ENCODE measurements around the gene MRPS10.

Gene MRPS10

GRCh38 chr6:42166444-42167141, 51.1 kb downstream of the MRPS10 start:
- Histone ChIP-seq H2AFZ (ENCODE audit: low read length) (peak overlapping the region; percentile 78), H3K79me1 (ENCODE audit: low read depth, low read length) (no peaks in the 10 kb centered on the region), H2BK15ac (ENCODE audit: low read length) (peak overlapping the region; percentile 65), H2BK12ac (ENCODE audit: low read length) (peak overlapping the region; percentile 87), H2BK120ac (ENCODE audit: low read depth, low read length) (no peak overlapping the region), H3K4me1 (ENCODE audit: control insufficient read depth in 2 of 2, insufficient read depth in 1 of 2, low read depth in 1 of 2, low read length in 2 of 2) (peaks cover 6 to 14% of the 10 kb centered on the region in 2 donors), H3K27ac (replicated peaks; ENCODE audit: low read length) (no peak overlapping the region), H3K4me2 (ENCODE audit: insufficient read depth, low read length, poor library complexity, severe bottlenecking) (no peak overlapping the region), H2BK5ac (ENCODE audit: low read length) (no peak overlapping the region), H4K8ac (ENCODE audit: low read depth, low read length) (peak overlapping the region; percentile 20), H3K36me3 (replicated peaks in 1 of 2; ENCODE audit: control insufficient read depth in 2 of 2, insufficient read depth in 2 of 2, low read length in 2 of 2) (no peaks in the 10 kb centered on the region), H3K27me3 (ENCODE audit: control insufficient read depth in 3 of 3, insufficient read depth in 3 of 3, low read depth in 1 of 3, low read length in 3 of 3) (peaks cover 0 to 12% (median 0%) of the 10 kb centered on the region in 3 experiments), H2AK5ac (ENCODE audit: low read depth, low read length) (peak overlapping the region; percentile 18), H3K23ac (ENCODE audit: low read depth, low read length, poor library complexity) (no peak overlapping the region), H3K9ac (ENCODE audit: low read depth, low read length, poor library complexity) (no peak overlapping the region), H3K4me3 (ENCODE audit: low read length in 2 of 2) (no peak overlapping the region), H3K9me3 (replicated peaks in 1 of 2; ENCODE audit: control insufficient read depth in 2 of 2, insufficient read depth in 1 of 2, low read depth in 1 of 2, low read length in 2 of 2) (no peaks in the 10 kb centered on the region), H3K14ac (ENCODE audit: low read length) (no peak overlapping the region), H3K18ac (ENCODE audit: low read length) (peak overlapping the region; percentile 63), H3K4ac (ENCODE audit: low read length) (no peak overlapping the region), H4K91ac (ENCODE audit: low read depth, low read length, poor library complexity) (no peak overlapping the region)
- WGBS, 2 donors (ENCODE audit: extremely low coverage in 2 of 2, insufficient read length in 2 of 2, insufficient replicate concordance in 1 of 2), result no CpG with 5 or more reads among the region's 8 CpGs
- peak; percentile 87 for DNase-seq (ENCODE audit: low spot score)

- H3K14ac ChIP-seq (ENCODE audit: low read length), result no peak overlapping the region
- no peak overlapping the region for H2AK5ac ChIP-seq (ENCODE audit: low read depth, low read length)
- no peak overlapping the region for H4K8ac ChIP-seq (ENCODE audit: low read depth, low read length)
- H3K9me3 ChIP-seq (replicated peaks in 1 of 2; ENCODE audit: control insufficient read depth in 2 of 2, insufficient read depth in 1 of 2, low read depth in 1 of 2, low read length in 2 of 2), result no peaks in the 10 kb centered on the region
- no peaks in the 10 kb centered on the region for H3K79me1 ChIP-seq (ENCODE audit: low read depth, low read length)
- no peak overlapping the region for H2BK12ac ChIP-seq (ENCODE audit: low read length)
- no CpG with 5 or more reads among the region's 9 CpGs for WGBS, 2 donors (ENCODE audit: extremely low coverage in 2 of 2, insufficient read length in 2 of 2, insufficient replicate concordance in 1 of 2)
- H3K4me3 ChIP-seq (ENCODE audit: low read length in 2 of 2), result no peak overlapping the region
- no peak overlapping the region for H2BK120ac ChIP-seq (ENCODE audit: low read depth, low read length)
- DNase-seq (ENCODE audit: low spot score), result no peak
- H4K91ac ChIP-seq (ENCODE audit: low read depth, low read length, poor library complexity), result no peak overlapping the region
- peak overlapping the region; percentile 33 for H2AFZ ChIP-seq (ENCODE audit: low read length)
- no peak overlapping the region for H3K27ac ChIP-seq (replicated peaks; ENCODE audit: low read length)
- H3K4ac ChIP-seq (ENCODE audit: low read length), result no peak overlapping the region
- peaks cover 10 to 14% of the 10 kb centered on the region in 2 donors for H3K4me1 ChIP-seq (ENCODE audit: control insufficient read depth in 2 of 2, insufficient read depth in 1 of 2, low read depth in 1 of 2, low read length in 2 of 2)
- no peak overlapping the region for H3K23ac ChIP-seq (ENCODE audit: low read depth, low read length, poor library complexity)
- no peaks in the 10 kb centered on the region for H3K36me3 ChIP-seq (replicated peaks in 1 of 2; ENCODE audit: control insufficient read depth in 2 of 2, insufficient read depth in 2 of 2, low read length in 2 of 2)
- H3K27me3 ChIP-seq (ENCODE audit: control insufficient read depth in 3 of 3, insufficient read depth in 3 of 3, low read depth in 1 of 3, low read length in 3 of 3), result peaks cover 0 to 5% (median 0%) of the 10 kb centered on the region in 3 experiments
- H2BK15ac ChIP-seq (ENCODE audit: low read length), result no peak overlapping the region
- no peak overlapping the region for H3K9ac ChIP-seq (ENCODE audit: low read depth, low read length, poor library complexity)
- no peak overlapping the region for H3K4me2 ChIP-seq (ENCODE audit: insufficient read depth, low read length, poor library complexity, severe bottlenecking)
- H3K18ac ChIP-seq (ENCODE audit: low read length), result peak overlapping the region; percentile 18
- H2BK5ac ChIP-seq (ENCODE audit: low read length), result no peak overlapping the region
These were observed 52.6 kb downstream of the MRPS10 start for GRCh38 chr6:42165016-42165415.

- H3K4me2 ChIP-seq (ENCODE audit: insufficient read depth, low read length, poor library complexity, severe bottlenecking), result no peak overlapping the region
- H3K4me3 ChIP-seq (ENCODE audit: low read length in 2 of 2), result no peak overlapping the region
- no peak overlapping the region for H3K18ac ChIP-seq (ENCODE audit: low read length)
- peak overlapping the region; percentile 43 for H2AFZ ChIP-seq (ENCODE audit: low read length)
- no peak overlapping the region for H3K4ac ChIP-seq (ENCODE audit: low read length)
- H3K14ac ChIP-seq (ENCODE audit: low read length), result no peak overlapping the region
- H2BK12ac ChIP-seq (ENCODE audit: low read length), result no peak overlapping the region
- H3K27ac ChIP-seq (replicated peaks; ENCODE audit: low read length), result no peak overlapping the region
- no CpG with 5 or more reads among the region's 1 CpG for WGBS, 2 donors (ENCODE audit: extremely low coverage in 2 of 2, insufficient read length in 2 of 2, insufficient replicate concordance in 1 of 2)
- no peak overlapping the region for H3K9ac ChIP-seq (ENCODE audit: low read depth, low read length, poor library complexity)
- no peak for DNase-seq (ENCODE audit: low spot score)
- H4K8ac ChIP-seq (ENCODE audit: low read depth, low read length), result no peak overlapping the region
- no peak overlapping the region for H3K23ac ChIP-seq (ENCODE audit: low read depth, low read length, poor library complexity)
- H3K36me3 ChIP-seq (replicated peaks in 1 of 2; ENCODE audit: control insufficient read depth in 2 of 2, insufficient read depth in 2 of 2, low read length in 2 of 2), result no peaks in the 10 kb centered on the region
- no peak overlapping the region for H4K91ac ChIP-seq (ENCODE audit: low read depth, low read length, poor library complexity)
- H2AK5ac ChIP-seq (ENCODE audit: low read depth, low read length), result no peak overlapping the region
- H3K79me1 ChIP-seq (ENCODE audit: low read depth, low read length), result no peaks in the 10 kb centered on the region
- H3K27me3 ChIP-seq (ENCODE audit: control insufficient read depth in 3 of 3, insufficient read depth in 3 of 3, low read depth in 1 of 3, low read length in 3 of 3), result peaks cover 0 to 6% (median 0%) of the 10 kb centered on the region in 3 experiments
- no peaks in the 10 kb centered on the region for H3K9me3 ChIP-seq (replicated peaks in 1 of 2; ENCODE audit: control insufficient read depth in 2 of 2, insufficient read depth in 1 of 2, low read depth in 1 of 2, low read length in 2 of 2)
- H3K4me1 ChIP-seq (ENCODE audit: control insufficient read depth in 2 of 2, insufficient read depth in 1 of 2, low read depth in 1 of 2, low read length in 2 of 2), result peaks cover 14 to 17% of the 10 kb centered on the region in 2 donors
- no peak overlapping the region for H2BK120ac ChIP-seq (ENCODE audit: low read depth, low read length)
- H2BK15ac ChIP-seq (ENCODE audit: low read length), result no peak overlapping the region
- no peak overlapping the region for H2BK5ac ChIP-seq (ENCODE audit: low read length)
These were observed 53.7 kb downstream of the MRPS10 start for GRCh38 chr6:42163981-42164380.

- Histone ChIP-seq H3K27me3 (ENCODE audit: control insufficient read depth in 3 of 3, insufficient read depth in 3 of 3, low read depth in 1 of 3, low read length in 3 of 3) (peaks cover 0 to 8% (median 0%) of the 10 kb centered on the region in 3 experiments), H3K4ac (ENCODE audit: low read length) (no peak overlapping the region), H2BK12ac (ENCODE audit: low read length) (no peak overlapping the region), H3K4me2 (ENCODE audit: insufficient read depth, low read length, poor library complexity, severe bottlenecking) (no peak overlapping the region), H3K27ac (replicated peaks; ENCODE audit: low read length) (no peak overlapping the region), H4K8ac (ENCODE audit: low read depth, low read length) (no peak overlapping the region), H3K79me1 (ENCODE audit: low read depth, low read length) (no peaks in the 10 kb centered on the region), H2AK5ac (ENCODE audit: low read depth, low read length) (no peak overlapping the region), H2AFZ (ENCODE audit: low read length) (peak overlapping the region; percentile 82), H3K36me3 (replicated peaks in 1 of 2; ENCODE audit: control insufficient read depth in 2 of 2, insufficient read depth in 2 of 2, low read length in 2 of 2) (no peaks in the 10 kb centered on the region), H3K4me1 (ENCODE audit: control insufficient read depth in 2 of 2, insufficient read depth in 1 of 2, low read depth in 1 of 2, low read length in 2 of 2) (peaks cover 14 to 23% of the 10 kb centered on the region in 2 donors), H3K9me3 (replicated peaks in 1 of 2; ENCODE audit: control insufficient read depth in 2 of 2, insufficient read depth in 1 of 2, low read depth in 1 of 2, low read length in 2 of 2) (no peaks in the 10 kb centered on the region), H3K9ac (ENCODE audit: low read depth, low read length, poor library complexity) (no peak overlapping the region), H2BK15ac (ENCODE audit: low read length) (peak overlapping the region; percentile 72), H3K18ac (ENCODE audit: low read length) (peak overlapping the region; percentile 78), H2BK120ac (ENCODE audit: low read depth, low read length) (no peak overlapping the region), H3K14ac (ENCODE audit: low read length) (no peak overlapping the region), H2BK5ac (ENCODE audit: low read length) (peak overlapping the region; percentile 2), H3K4me3 (ENCODE audit: low read length in 2 of 2) (no peak overlapping the region), H4K91ac (ENCODE audit: low read depth, low read length, poor library complexity) (no peak overlapping the region), H3K23ac (ENCODE audit: low read depth, low read length, poor library complexity) (no peak overlapping the region)
- DNase-seq (ENCODE audit: low spot score), result no peak
- WGBS, 2 donors (ENCODE audit: extremely low coverage in 2 of 2, insufficient read length in 2 of 2, insufficient replicate concordance in 1 of 2), result no CpG with 5 or more reads among the region's 13 CpGs
These were observed 54.8 kb downstream of the MRPS10 start for GRCh38 chr6:42162812-42163211.
